ENCODE data around the gene TRMT10C. TPM values are rescaled to one million over a fixed set of nuclear protein-coding genes. Genes with fewer than 3 reads are reported as not detected.

Gene TRMT10C
- polyA plus RNA-seq, 1 of the 3 experiments (the other 2 are of a cell fraction) = 13.7 TPM

- Histone ChIP-seq H3K79me2 (ENCODE audit: insufficient read depth) (peaks cover 19% of the 10 kb centered on the region), H3K27ac (ENCODE audit: low read depth in 2 of 2, low read length in 1 of 2) (peak overlapping the region; percentile 93 to 97), H3K4me1 (ENCODE audit: control insufficient read depth in 1 of 2, insufficient read depth in 2 of 2, low read depth in 1 of 2, low read length in 1 of 2) (peaks cover 0 to 4% of the 10 kb centered on the region in 2 experiments; a peak in 2 of 4 replicates), H3F3A (replicated peaks; ENCODE audit: insufficient read depth) (peaks cover 9% of the 10 kb centered on the region), H3K36me3 (replicated peaks in 1 of 2; ENCODE audit: control insufficient read depth in 1 of 2, insufficient read depth in 2 of 2, low read length in 1 of 2) (no peaks in the 10 kb centered on the region), H3K9me3 (no peaks in the 10 kb centered on the region), H4K20me1 (ENCODE audit: insufficient read depth) (no peaks in the 10 kb centered on the region), H3K27me3 (ENCODE audit: insufficient read depth) (no peaks in the 10 kb centered on the region), H3K4me2 (peak overlapping the region; percentile 82), H3K9ac (peak overlapping the region; percentile 86), H3K9me2 (no peaks in the 10 kb centered on the region), H3K4me3 (ENCODE audit: low read depth in 2 of 2, low read length in 1 of 2) (peak overlapping the region; percentile 84 to 88), H2AFZ (ENCODE audit: low read depth) (peak overlapping the region; percentile 95)
- ChIA-PET POLR2A (interaction anchor here (1.0 kb wide), 1 partner anchor 60 kb away, joined by 3 read pairs; the partner anchor contains the start of gene PCNP), CTCF (interaction anchor here (0.6 to 1.5 kb wide), 4 partner anchors 46 to 462 kb away, joined by 3 read pairs; no protein-coding TSS in a partner anchor)
- no peak for TF ChIP-seq RXRA (IDR thresholded peaks at IDR 0.05; ENCODE audit: borderline replicate concordance, low read depth)
- no peak for TF ChIP-seq MAX (IDR thresholded peaks at IDR 0.05; ENCODE audit: low read depth)
- no peak for TF ChIP-seq JUND (IDR thresholded peaks at IDR 0.05)
- TF ChIP-seq RFX5 (IDR thresholded peaks at IDR 0.05; ENCODE audit: low read length) = no peak
- no peak for TF ChIP-seq GATA2 (CRISPR knock-in tag; IDR thresholded peaks at IDR 0.05)
- no peak for TF ChIP-seq TAF1 (IDR thresholded peaks at IDR 0.05; ENCODE audit: borderline replicate concordance, low read depth, low read length)
- no peak for TF ChIP-seq YY1 (IDR thresholded peaks at IDR 0.05; ENCODE audit: low read depth)
- TF ChIP-seq CHD2 (IDR thresholded peaks at IDR 0.05; ENCODE audit: low read length, partially characterized antibody) = peak; percentile 98
- no peak for TF ChIP-seq NRF1 (IDR thresholded peaks at IDR 0.05; ENCODE audit: low read depth, low read length)
- TF ChIP-seq EZH2phosphoT487 (IDR thresholded peaks at IDR 0.05; ENCODE audit: borderline replicate concordance, low read depth) = no peak
- TF ChIP-seq, protein P1, sequence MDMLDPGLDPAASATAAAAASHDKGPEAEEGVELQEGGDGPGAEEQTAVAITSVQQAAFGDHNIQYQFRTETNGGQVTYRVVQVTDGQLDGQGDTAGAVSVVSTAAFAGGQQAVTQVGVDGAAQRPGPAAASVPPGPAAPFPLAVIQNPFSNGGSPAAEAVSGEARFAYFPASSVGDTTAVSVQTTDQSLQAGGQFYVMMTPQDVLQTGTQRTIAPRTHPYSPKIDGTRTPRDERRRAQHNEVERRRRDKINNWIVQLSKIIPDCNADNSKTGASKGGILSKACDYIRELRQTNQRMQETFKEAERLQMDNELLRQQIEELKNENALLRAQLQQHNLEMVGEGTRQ (IDR thresholded peaks at IDR 0.05; ENCODE audit: borderline replicate concordance, low read depth, low read length) = no peak
- no peak for TF ChIP-seq SMC3 (IDR thresholded peaks at IDR 0.05; ENCODE audit: low read depth, low read length)
- no peak; the same call in 1 of the 2 replicates for TF ChIP-seq ELF1 (IDR thresholded peaks at IDR 0.05)
- TF ChIP-seq, protein P2, sequence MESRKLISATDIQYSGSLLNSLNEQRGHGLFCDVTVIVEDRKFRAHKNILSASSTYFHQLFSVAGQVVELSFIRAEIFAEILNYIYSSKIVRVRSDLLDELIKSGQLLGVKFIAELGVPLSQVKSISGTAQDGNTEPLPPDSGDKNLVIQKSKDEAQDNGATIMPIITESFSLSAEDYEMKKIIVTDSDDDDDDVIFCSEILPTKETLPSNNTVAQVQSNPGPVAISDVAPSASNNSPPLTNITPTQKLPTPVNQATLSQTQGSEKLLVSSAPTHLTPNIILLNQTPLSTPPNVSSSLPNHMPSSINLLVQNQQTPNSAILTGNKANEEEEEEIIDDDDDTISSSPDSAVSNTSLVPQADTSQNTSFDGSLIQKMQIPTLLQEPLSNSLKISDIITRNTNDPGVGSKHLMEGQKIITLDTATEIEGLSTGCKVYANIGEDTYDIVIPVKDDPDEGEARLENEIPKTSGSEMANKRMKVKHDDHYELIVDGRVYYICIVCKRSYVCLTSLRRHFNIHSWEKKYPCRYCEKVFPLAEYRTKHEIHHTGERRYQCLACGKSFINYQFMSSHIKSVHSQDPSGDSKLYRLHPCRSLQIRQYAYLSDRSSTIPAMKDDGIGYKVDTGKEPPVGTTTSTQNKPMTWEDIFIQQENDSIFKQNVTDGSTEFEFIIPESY (IDR thresholded peaks at IDR 0.05; ENCODE audit: borderline replicate concordance, low read depth) = peak; percentile 91
- TF ChIP-seq, protein P3, sequence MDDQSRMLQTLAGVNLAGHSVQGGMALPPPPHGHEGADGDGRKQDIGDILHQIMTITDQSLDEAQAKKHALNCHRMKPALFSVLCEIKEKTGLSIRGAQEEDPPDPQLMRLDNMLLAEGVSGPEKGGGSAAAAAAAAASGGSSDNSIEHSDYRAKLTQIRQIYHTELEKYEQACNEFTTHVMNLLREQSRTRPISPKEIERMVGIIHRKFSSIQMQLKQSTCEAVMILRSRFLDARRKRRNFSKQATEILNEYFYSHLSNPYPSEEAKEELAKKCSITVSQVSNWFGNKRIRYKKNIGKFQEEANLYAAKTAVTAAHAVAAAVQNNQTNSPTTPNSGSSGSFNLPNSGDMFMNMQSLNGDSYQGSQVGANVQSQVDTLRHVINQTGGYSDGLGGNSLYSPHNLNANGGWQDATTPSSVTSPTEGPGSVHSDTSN (IDR thresholded peaks at IDR 0.05) = no peak
- no peak for DNase-seq
- 12% methylated on average over 12 of the region's 12 CpGs for WGBS (ENCODE audit: low lambda C conversion rate)
Observed at GRCh38 chr3:101513419-101513986, 48.2 kb upstream of the TRMT10C start.
